ENCODE measurements around the gene ITGA11. TPM values are rescaled to one million over a fixed set of nuclear protein-coding genes. Genes with fewer than 3 reads are reported as not detected.

ITGA11 gene
- polyA plus RNA-seq, 1 of the 3 experiments (the other 2 are of a cell fraction): 0.49 TPM

- no peak for TF ChIP-seq FOXM1 (IDR thresholded peaks at IDR 0.05; ENCODE audit: low read depth)
- no peak for TF ChIP-seq RAD21 (IDR thresholded peaks at IDR 0.05; ENCODE audit: low read length)
- TF ChIP-seq, protein P1, sequence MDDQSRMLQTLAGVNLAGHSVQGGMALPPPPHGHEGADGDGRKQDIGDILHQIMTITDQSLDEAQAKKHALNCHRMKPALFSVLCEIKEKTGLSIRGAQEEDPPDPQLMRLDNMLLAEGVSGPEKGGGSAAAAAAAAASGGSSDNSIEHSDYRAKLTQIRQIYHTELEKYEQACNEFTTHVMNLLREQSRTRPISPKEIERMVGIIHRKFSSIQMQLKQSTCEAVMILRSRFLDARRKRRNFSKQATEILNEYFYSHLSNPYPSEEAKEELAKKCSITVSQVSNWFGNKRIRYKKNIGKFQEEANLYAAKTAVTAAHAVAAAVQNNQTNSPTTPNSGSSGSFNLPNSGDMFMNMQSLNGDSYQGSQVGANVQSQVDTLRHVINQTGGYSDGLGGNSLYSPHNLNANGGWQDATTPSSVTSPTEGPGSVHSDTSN (IDR thresholded peaks at IDR 0.05): no peak
- TF ChIP-seq, protein P2, sequence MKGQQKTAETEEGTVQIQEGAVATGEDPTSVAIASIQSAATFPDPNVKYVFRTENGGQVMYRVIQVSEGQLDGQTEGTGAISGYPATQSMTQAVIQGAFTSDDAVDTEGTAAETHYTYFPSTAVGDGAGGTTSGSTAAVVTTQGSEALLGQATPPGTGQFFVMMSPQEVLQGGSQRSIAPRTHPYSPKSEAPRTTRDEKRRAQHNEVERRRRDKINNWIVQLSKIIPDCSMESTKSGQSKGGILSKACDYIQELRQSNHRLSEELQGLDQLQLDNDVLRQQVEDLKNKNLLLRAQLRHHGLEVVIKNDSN (IDR thresholded peaks at IDR 0.05; ENCODE audit: borderline replicate concordance, low read depth): no peak
- TF ChIP-seq RCOR1 (IDR thresholded peaks at IDR 0.05; ENCODE audit: low read length): no peak
Observed at GRCh38 chr15:68427366-68427765, 4.6 kb downstream of the ITGA11 start (continued).

GRCh38 chr15:68426116-68426515, 5.8 kb downstream of the ITGA11 start:
- H3K36me3 ChIP-seq (replicated peaks in 1 of 2; ENCODE audit: control insufficient read depth in 1 of 2, insufficient read depth in 2 of 2, low read length in 1 of 2): no peaks in the 10 kb centered on the region
- DNase-seq: no peak
- WGBS (ENCODE audit: low lambda C conversion rate): 82% methylated on average over 6 of the region's 6 CpGs
- no peaks in the 10 kb centered on the region for H4K20me1 ChIP-seq (ENCODE audit: insufficient read depth)
- TF ChIP-seq CHD2 (IDR thresholded peaks at IDR 0.05; ENCODE audit: low read length, partially characterized antibody) (no peak), GATA2 (CRISPR knock-in tag; IDR thresholded peaks at IDR 0.05) (no peak), ELF1 (IDR thresholded peaks at IDR 0.05) (no peak), JUND (IDR thresholded peaks at IDR 0.05) (no peak), NRF1 (IDR thresholded peaks at IDR 0.05; ENCODE audit: low read depth, low read length) (no peak), POLR2AphosphoS5 (IDR thresholded peaks at IDR 0.05; ENCODE audit: low read depth, low read length) (no peak), SIN3A (IDR thresholded peaks at IDR 0.05; ENCODE audit: borderline replicate concordance, low read depth, low read length) (no peak), RAD21 (IDR thresholded peaks at IDR 0.05; ENCODE audit: low read length) (no peak), ZBTB33 (IDR thresholded peaks at IDR 0.05; ENCODE audit: borderline replicate concordance, low read depth) (no peak), RCOR1 (IDR thresholded peaks at IDR 0.05; ENCODE audit: low read length) (no peak), TCF12 (IDR thresholded peaks at IDR 0.05) (no peak), NFIC (IDR thresholded peaks at IDR 0.05; ENCODE audit: borderline replicate concordance) (no peak), GABPA (IDR thresholded peaks at IDR 0.05; ENCODE audit: low read depth) (no peak)
- TF ChIP-seq, protein P3, sequence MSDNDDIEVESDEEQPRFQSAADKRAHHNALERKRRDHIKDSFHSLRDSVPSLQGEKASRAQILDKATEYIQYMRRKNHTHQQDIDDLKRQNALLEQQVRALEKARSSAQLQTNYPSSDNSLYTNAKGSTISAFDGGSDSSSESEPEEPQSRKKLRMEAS (IDR thresholded peaks at IDR 0.05; ENCODE audit: low read depth): no peak
- TF ChIP-seq, protein P4, sequence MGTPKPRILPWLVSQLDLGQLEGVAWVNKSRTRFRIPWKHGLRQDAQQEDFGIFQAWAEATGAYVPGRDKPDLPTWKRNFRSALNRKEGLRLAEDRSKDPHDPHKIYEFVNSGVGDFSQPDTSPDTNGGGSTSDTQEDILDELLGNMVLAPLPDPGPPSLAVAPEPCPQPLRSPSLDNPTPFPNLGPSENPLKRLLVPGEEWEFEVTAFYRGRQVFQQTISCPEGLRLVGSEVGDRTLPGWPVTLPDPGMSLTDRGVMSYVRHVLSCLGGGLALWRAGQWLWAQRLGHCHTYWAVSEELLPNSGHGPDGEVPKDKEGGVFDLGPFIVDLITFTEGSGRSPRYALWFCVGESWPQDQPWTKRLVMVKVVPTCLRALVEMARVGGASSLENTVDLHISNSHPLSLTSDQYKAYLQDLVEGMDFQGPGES (IDR thresholded peaks at IDR 0.05; ENCODE audit: low read depth, low read length): no peak
- TF ChIP-seq, protein P5, sequence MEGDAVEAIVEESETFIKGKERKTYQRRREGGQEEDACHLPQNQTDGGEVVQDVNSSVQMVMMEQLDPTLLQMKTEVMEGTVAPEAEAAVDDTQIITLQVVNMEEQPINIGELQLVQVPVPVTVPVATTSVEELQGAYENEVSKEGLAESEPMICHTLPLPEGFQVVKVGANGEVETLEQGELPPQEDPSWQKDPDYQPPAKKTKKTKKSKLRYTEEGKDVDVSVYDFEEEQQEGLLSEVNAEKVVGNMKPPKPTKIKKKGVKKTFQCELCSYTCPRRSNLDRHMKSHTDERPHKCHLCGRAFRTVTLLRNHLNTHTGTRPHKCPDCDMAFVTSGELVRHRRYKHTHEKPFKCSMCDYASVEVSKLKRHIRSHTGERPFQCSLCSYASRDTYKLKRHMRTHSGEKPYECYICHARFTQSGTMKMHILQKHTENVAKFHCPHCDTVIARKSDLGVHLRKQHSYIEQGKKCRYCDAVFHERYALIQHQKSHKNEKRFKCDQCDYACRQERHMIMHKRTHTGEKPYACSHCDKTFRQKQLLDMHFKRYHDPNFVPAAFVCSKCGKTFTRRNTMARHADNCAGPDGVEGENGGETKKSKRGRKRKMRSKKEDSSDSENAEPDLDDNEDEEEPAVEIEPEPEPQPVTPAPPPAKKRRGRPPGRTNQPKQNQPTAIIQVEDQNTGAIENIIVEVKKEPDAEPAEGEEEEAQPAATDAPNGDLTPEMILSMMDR (IDR thresholded peaks at IDR 0.05): no peak
- TF ChIP-seq, protein P2 (IDR thresholded peaks at IDR 0.05; ENCODE audit: borderline replicate concordance, low read depth): no peak
- TF ChIP-seq, protein P1 (IDR thresholded peaks at IDR 0.05): no peak
- H3K9me3 ChIP-seq: no peaks in the 10 kb centered on the region
- H3K9ac ChIP-seq: no peak overlapping the region
- H3F3A ChIP-seq (replicated peaks; ENCODE audit: insufficient read depth): no peaks in the 10 kb centered on the region
- H3K79me2 ChIP-seq (ENCODE audit: insufficient read depth): no peaks in the 10 kb centered on the region; the same call in 1 of the 2 replicates
- no peaks in the 10 kb centered on the region; a peak in 1 of 4 replicates for H3K4me1 ChIP-seq (ENCODE audit: control insufficient read depth in 1 of 2, insufficient read depth in 2 of 2, low read depth in 1 of 2, low read length in 1 of 2)
- no peaks in the 10 kb centered on the region for H3K27me3 ChIP-seq (ENCODE audit: insufficient read depth)
- POLR2A ChIA-PET: no interaction called here
- CTCF ChIA-PET: interaction anchor here (0.6 to 1.0 kb wide), 2 partner anchors 70 to 173 kb away, joined by 3 read pairs; no protein-coding TSS in a partner anchor
- no peak overlapping the region for H2AFZ ChIP-seq (ENCODE audit: low read depth)
- no peak overlapping the region for H3K27ac ChIP-seq (ENCODE audit: low read depth in 2 of 2, low read length in 1 of 2)
- H3K4me3 ChIP-seq (ENCODE audit: low read depth in 2 of 2, low read length in 1 of 2): no peak overlapping the region
- no peak overlapping the region for H3K4me2 ChIP-seq
- no peaks in the 10 kb centered on the region for H3K9me2 ChIP-seq

Data from SK-N-SH (cell line).